SK-N-SH (cell line): ENCODE measurements around the gene MTMR12. TPM values are rescaled to one million over a fixed set of nuclear protein-coding genes. Genes with fewer than 3 reads are reported as not detected.
"Not testable (repeated sequence)": the region's sequence is repeated elsewhere in the genome, so short reads cannot be mapped to it uniquely, and the experiment has no call there.

Experiments
- CTCF ChIA-PET: fragments of 300-600, 350-600 bp; formaldehyde crosslinking; extraction: SDS; loops from one replicate; lab custom pipeline; 2021; lab: Yijun Ruan, JAX
- POLR2A ChIA-PET: fragments of 350-600 bp; sonication (Branson Sonifier 250); formaldehyde crosslinking; extraction: SDS; loops from one replicate; lab custom pipeline; 2020; ENCODE audit warnings: antibody characterized with exemption, inconsistent platforms; lab: Yijun Ruan, JAX
- DNase-seq: peaks from one replicate; pipeline ENCODE4 v3.0.0; 2012
- H2AFZ ChIP-seq: fragments of 200-600 bp; sonication (generic); 2 replicates; pipeline ENCODE4 v1.8.1; 2016; ENCODE audit warnings: antibody characterized with exemption, mild to moderate bottlenecking, low read depth
- H3F3A ChIP-seq: fragments of 200-600 bp; sonication (generic); replicated peaks from 2 replicates; pipeline ENCODE3; 2016; ENCODE audit warnings: antibody characterized with exemption, mild to moderate bottlenecking; ENCODE audit not compliant: insufficient read depth
- H3K27ac ChIP-seq, 2 experiments: fragments of 200-500 bp in 1 of 2; fragments of 200-600 bp in 1 of 2; sonication (Bioruptor generic) in 1 of 2; sonication (generic), shearing (Covaris generic) in 1 of 2; 2 replicates each; pipeline versions ENCODE4 v1.5.1 to v1.6.1; 2014 to 2016; ENCODE audit warnings: low read depth in 2 of 2, inconsistent platforms in 1 of 2, low read length in 1 of 2, mild to moderate bottlenecking in 1 of 2, mixed read lengths in 1 of 2
- H3K27me3 ChIP-seq: fragments of 200-600 bp; sonication (generic), shearing (Covaris generic); 2 replicates; pipeline ENCODE4 v1.6.1; 2016; ENCODE audit warnings: mixed run types; ENCODE audit not compliant: insufficient read depth
- H3K36me3 ChIP-seq, 2 experiments: fragments of 200-500 bp in 1 of 2; fragments of 200-600 bp in 1 of 2; sonication (Bioruptor generic) in 1 of 2; sonication (generic) in 1 of 2; replicated peaks in 1 of 2; 2 replicates each; pipeline versions ENCODE3 to v1.5.1; 2014 to 2016; ENCODE audit warnings: low read length in 1 of 2, mild to moderate bottlenecking in 1 of 2; ENCODE audit not compliant: insufficient read depth in 2 of 2, control insufficient read depth in 1 of 2
- H3K4me1 ChIP-seq, 2 experiments: fragments of 200-500 bp in 1 of 2; fragments of 200-600 bp in 1 of 2; sonication (Bioruptor generic) in 1 of 2; sonication (generic), shearing (Covaris generic) in 1 of 2; 2 replicates each; pipeline versions ENCODE4 v1.5.1 to v1.6.1; 2014 to 2016; ENCODE audit warnings: low read depth in 1 of 2, low read length in 1 of 2, mixed run types in 1 of 2; ENCODE audit not compliant: insufficient read depth in 2 of 2, control insufficient read depth in 1 of 2
- H3K4me2 ChIP-seq: fragments of 200-600 bp; sonication (generic), shearing (Covaris generic); 2 replicates; pipeline ENCODE4 v1.6.1; 2017; ENCODE audit warnings: mixed run types
- H3K4me3 ChIP-seq, 2 experiments: fragments of 200-500 bp in 1 of 2; fragments of 200-600 bp in 1 of 2; sonication (Bioruptor generic) in 1 of 2; sonication (generic), shearing (Covaris generic) in 1 of 2; 2 replicates each; pipeline versions ENCODE4 v1.5.1 to v1.8.1; 2014 to 2016; ENCODE audit warnings: low read depth in 2 of 2, inconsistent platforms in 1 of 2, low read length in 1 of 2, mild to moderate bottlenecking in 1 of 2, mixed read lengths in 1 of 2, moderate library complexity in 1 of 2
- H3K79me2 ChIP-seq: fragments of 200-600 bp; sonication (generic); 2 replicates; pipeline ENCODE4 v1.8.1; 2017; ENCODE audit warnings: mild to moderate bottlenecking; ENCODE audit not compliant: insufficient read depth
- H3K9ac ChIP-seq: fragments of 200-600 bp; sonication (generic); 2 replicates; pipeline ENCODE4 v1.6.1; 2017; ENCODE audit warnings: mixed run types
- H3K9me2 ChIP-seq: fragments of 200-600 bp; sonication (generic); 2 replicates; pipeline ENCODE4 v1.6.1; 2017; ENCODE audit warnings: mixed run types
- H3K9me3 ChIP-seq: fragments of 200-600 bp; sonication (generic); 2 replicates; pipeline ENCODE4 v1.6.1; 2017; ENCODE audit warnings: mixed run types, mild to moderate bottlenecking, moderate library complexity
- H4K20me1 ChIP-seq: fragments of 200-600 bp; sonication (generic); 2 replicates; pipeline ENCODE4 v1.6.1; 2017; ENCODE audit warnings: mild to moderate bottlenecking, mixed run types; ENCODE audit not compliant: insufficient read depth
- ELF1 ChIP-seq: IDR thresholded peaks from 2 replicates; pipeline ENCODE4 v1.4.0; 2012
- EP300 ChIP-seq, 2 experiments: IDR thresholded peaks; 2 replicates each; pipeline versions ENCODE4 v1.4.0 to v1.6.1; 2012; ENCODE audit warnings: borderline replicate concordance in 1 of 2, low read depth in 1 of 2, low read length in 1 of 2
- GABPA ChIP-seq: IDR thresholded peaks from 2 replicates; pipeline ENCODE4 v1.4.0; 2012; ENCODE audit warnings: low read depth, mild to moderate bottlenecking
- JUND ChIP-seq: IDR thresholded peaks from 2 replicates; pipeline ENCODE4 v1.4.0; 2012
- MEF2A ChIP-seq: IDR thresholded peaks from 2 replicates; pipeline ENCODE4 v1.4.0; 2012; ENCODE audit warnings: low read depth, borderline replicate concordance
- MXI1 ChIP-seq: IDR thresholded peaks from 2 replicates; pipeline ENCODE4 v1.6.1; 2012; ENCODE audit warnings: mild to moderate bottlenecking, low read depth, low read length, improper control_type of control experiment
- PBX3 ChIP-seq: IDR thresholded peaks from 2 replicates; pipeline ENCODE4; 2012
- REST ChIP-seq: IDR thresholded peaks from 2 replicates; pipeline ENCODE4 v1.6.1; 2012; ENCODE audit warnings: mild to moderate bottlenecking, low read depth, low read length, moderate library complexity
- RXRA ChIP-seq: IDR thresholded peaks from 2 replicates; pipeline ENCODE4 v1.4.0; 2012; ENCODE audit warnings: low read depth, mild to moderate bottlenecking, borderline replicate concordance
- SMC3 ChIP-seq: IDR thresholded peaks from 2 replicates; pipeline ENCODE4 v1.6.1; 2012; ENCODE audit warnings: low read depth, low read length, improper control_type of control experiment
- TAF1 ChIP-seq: IDR thresholded peaks from 2 replicates; pipeline ENCODE4 v1.6.1; 2012; ENCODE audit warnings: low read depth, mild to moderate bottlenecking, low read length, moderate library complexity, borderline replicate concordance
- YY1 ChIP-seq: IDR thresholded peaks from 2 replicates; pipeline ENCODE4 v1.4.0; 2012; ENCODE audit warnings: low read depth, mild to moderate bottlenecking
- WGBS: methylation state at CpG from one replicate; pipeline ENCODE4 v1.1.6; 2017; ENCODE audit warnings: low lambda C conversion rate; 5-methylcytosine and 5-hydroxymethylcytosine counted together
- polyA plus RNA-seq, 3 experiments: library from polyadenylated mRNA; depleted of rRNA; stranded (reverse); fragments of >200 nt; gene quantifications; 2 replicates each; pipeline ENCODE4 v1.2.3, GENCODE V29; 2012

MTMR12 gene
- polyA plus RNA-seq, 1 of the 3 experiments (the other 2 are of a cell fraction): 10.9 TPM

- H3K27me3 ChIP-seq: no peaks in the 10 kb centered on the region
- H2AFZ ChIP-seq: no peak overlapping the region
- no peaks in the 10 kb centered on the region for H3K9me3 ChIP-seq
- peaks cover 24% of the 10 kb centered on the region for H3K79me2 ChIP-seq
- peaks cover 9% of the 10 kb centered on the region for H3F3A ChIP-seq
- TF ChIP-seq PBX3: no peak
- TF ChIP-seq EP300 (IDR thresholded peaks at IDR 0.05; ENCODE audit: borderline replicate concordance in 1 of 2, low read depth in 1 of 2, low read length in 1 of 2): no peak
- TF ChIP-seq RXRA: no peak
- TF ChIP-seq JUND: no peak
- TF ChIP-seq MEF2A: no peak
- no peak for TF ChIP-seq ELF1
- no peak for TF ChIP-seq YY1
- no peak for TF ChIP-seq GABPA
- no peak for TF ChIP-seq SMC3
- no peak for TF ChIP-seq MXI1
- TF ChIP-seq TAF1: no peak
- no peak for TF ChIP-seq REST
- 77% methylated on average over 5 of the region's 5 CpGs for WGBS
- DNase-seq: no peak
- ChIA-PET POLR2A (no interaction called here), CTCF (interaction anchor here (0.7 to 1.3 kb wide), 3 partner anchors 13 to 276 kb away, joined by 3 read pairs; partner anchors contain the start of gene GOLPH3)
- no peaks in the 10 kb centered on the region; the same call in 1 of the 2 replicates for H4K20me1 ChIP-seq
- no peak overlapping the region for H3K4me3 ChIP-seq
- peaks cover 9% of the 10 kb centered on the region in 2 experiments; a peak in 3 of 4 replicates for H3K4me1 ChIP-seq
- no peak overlapping the region for H3K4me2 ChIP-seq
- H3K27ac ChIP-seq: no peak overlapping the region
- H3K9ac ChIP-seq: no peak overlapping the region
- no peaks in the 10 kb centered on the region for H3K36me3 ChIP-seq
- no peaks in the 10 kb centered on the region for H3K9me2 ChIP-seq
These were observed 1.9 kb upstream of the MTMR12 start for GRCh38 chr5:32314658-32315057.

- DNase-seq, H4K20me1 ChIP-seq, H3K9me3 ChIP-seq, H3K9me2 ChIP-seq, H3K27me3 ChIP-seq, POLR2A ChIA-PET, H3K4me1 ChIP-seq, H3K4me2 ChIP-seq, H3K4me3 ChIP-seq, H3K9ac ChIP-seq, H2AFZ ChIP-seq, H3K36me3 ChIP-seq, H3K27ac ChIP-seq, H3F3A ChIP-seq: not testable (repeated sequence)
- H3K79me2 ChIP-seq: peaks cover 29% of the 10 kb centered on the region
- WGBS: 84% methylated on average over 10 of the region's 10 CpGs
- CTCF ChIA-PET: interaction anchor here (0.7 to 1.3 kb wide), 2 partner anchors 140 to 276 kb away, joined by 3 read pairs; partner anchors contain the start of gene GOLPH3
These were observed 1.4 kb upstream of the MTMR12 start for GRCh38 chr5:32314152-32314488.
